A549 (cell line): ENCODE results near the gene STAM. TPM values are rescaled to one million over a fixed set of nuclear protein-coding genes. Genes with fewer than 3 reads are reported as not detected.

Experiments used
- ATAC-seq, 2 experiments: fragments of 200-7000 bp in 1 of 2; fragments of >200 bp in 1 of 2; cut with Nextera tagmentation in 1 of 2; cut with Tn5 transposase in 1 of 2; 3 replicates each; pipeline versions ENCODE4 v1.8.0 to v1.9.1; 2018 to 2020; ENCODE audit warnings: mild to moderate bottlenecking in 1 of 2, moderate library complexity in 1 of 2
- CTCF ChIA-PET: fragments of 300-600 bp; sonication (Branson Sonifier 250); formaldehyde crosslinking; extraction: SDS; loops from one replicate; lab custom pipeline; 2021; ENCODE audit warnings: antibody characterized with exemption, inconsistent platforms; lab: Yijun Ruan, JAX
- POLR2A ChIA-PET: fragments of 350-600 bp; formaldehyde crosslinking; extraction: SDS; loops from one replicate; lab custom pipeline; 2021; ENCODE audit warnings: antibody characterized with exemption, inconsistent platforms; lab: Yijun Ruan, JAX
- DNase-seq, 2 experiments: peaks; one replicate each; pipeline versions ENCODE4 v3.0.0 to v3.0.0-alpha.2; 2011 to 2016; ENCODE audit warnings: low read depth in 1 of 2, low spot score in 1 of 2
- FAIRE-seq: peaks from 2 replicates; lab custom pipeline; 2011; peaks lifted over from hg19 to GRCh38; lab: Jason Lieb, UNC
- H3K27ac ChIP-seq, 2 experiments: fragments of >200 bp; sonication (Bioruptor Twin); formaldehyde crosslinking; 3 replicates each; pipeline ENCODE4 v1.5.1; 2016 to 2017
- H3K4me1 ChIP-seq: fragments of >200 bp; sonication (Bioruptor Twin); formaldehyde crosslinking; 3 replicates; pipeline ENCODE4 v1.6.1; 2016
- H3K4me2 ChIP-seq: fragments of >200 bp; sonication (Bioruptor Twin); formaldehyde crosslinking; 3 replicates; pipeline ENCODE4 v1.6.1; 2016
- H3K4me3 ChIP-seq: fragments of >200 bp; sonication (Bioruptor Twin); formaldehyde crosslinking; 3 replicates; pipeline ENCODE4 v1.5.1; 2016
- H3K9me3 ChIP-seq: fragments of >200 bp; sonication (Bioruptor Twin); formaldehyde crosslinking; 3 replicates; pipeline ENCODE4 v1.6.1; 2016
- BHLHE40 ChIP-seq: IDR thresholded peaks from 2 replicates; pipeline ENCODE4 v1.6.1; 2012; ENCODE audit warnings: low read depth, low read length, inconsistent platforms
- CBX8 ChIP-seq: fragments of 200-600 bp; sonication (generic); IDR thresholded peaks from 2 replicates; pipeline ENCODE4 v1.6.1; 2016
- CHD2 ChIP-seq: fragments of 150-350 bp; IDR thresholded peaks from 2 replicates; pipeline ENCODE4 v1.6.1; 2014; ENCODE audit warnings: low read length; ENCODE audit not compliant: partially characterized antibody
- CHD4 ChIP-seq: fragments of 200-600 bp; sonication (generic); IDR thresholded peaks from 2 replicates; pipeline ENCODE4 v1.6.1; 2016; ENCODE audit warnings: antibody characterized with exemption, mild to moderate bottlenecking, borderline replicate concordance
- GATA3 ChIP-seq: IDR thresholded peaks from 2 replicates; pipeline ENCODE4 v1.6.1; 2012; ENCODE audit warnings: borderline replicate concordance
- HEYL ChIP-seq: fragments of 250-450 bp; sonication (Bioruptor Pico); IDR thresholded peaks from 2 replicates; pipeline ENCODE4 v1.8.0; 2021; ENCODE audit warnings: mild to moderate bottlenecking, moderate library complexity
- HOXB13 ChIP-seq: fragments of 250-450 bp; sonication (Bioruptor Pico); IDR thresholded peaks from 2 replicates; pipeline ENCODE4 v1.5.0; 2020; ENCODE audit warnings: low read depth, mild to moderate bottlenecking, moderate library complexity
- KDM1A ChIP-seq: fragments of 200-600 bp; sonication (generic); IDR thresholded peaks from 2 replicates; pipeline ENCODE4 v1.6.1; 2016; ENCODE audit warnings: low read depth, mild to moderate bottlenecking
- KDM5A ChIP-seq: fragments of 200-600 bp; sonication (generic); IDR thresholded peaks from 2 replicates; pipeline ENCODE4 v1.6.1; 2016; ENCODE audit warnings: antibody characterized with exemption, mild to moderate bottlenecking
- MYC ChIP-seq: IDR thresholded peaks from 2 replicates; pipeline ENCODE4 v1.6.1; 2012; ENCODE audit warnings: mild to moderate bottlenecking, inconsistent platforms, low read length, improper control_type of control experiment, borderline replicate concordance
- NPAS2 ChIP-seq: fragments of 250-450 bp; sonication (Bioruptor Pico); IDR thresholded peaks from 2 replicates; pipeline ENCODE4 v1.8.0; 2022; ENCODE audit warnings: mild to moderate bottlenecking, moderate library complexity, borderline replicate concordance
- NR3C1 ChIP-seq: fragments of >200 bp; sonication (Bioruptor Twin); formaldehyde crosslinking; IDR thresholded peaks from 3 replicates; pipeline ENCODE4 v1.6.1; 2017
- POLR2A ChIP-seq: IDR thresholded peaks from 2 replicates; pipeline ENCODE4 v1.6.1; 2012; ENCODE audit warnings: mild to moderate bottlenecking, low read length
- POLR2AphosphoS2 ChIP-seq: conservative IDR thresholded peaks from 2 replicates; pipeline ENCODE4 v1.6.1; 2012; ENCODE audit warnings: low read length, improper control_type of control experiment, inconsistent platforms
- RAD21 ChIP-seq, 2 experiments: fragments of >200 bp in 1 of 2; sonication (Bioruptor Twin) in 1 of 2; formaldehyde crosslinking in 1 of 2; IDR thresholded peaks in 1 of 2; conservative IDR thresholded peaks in 1 of 2; 2 replicates in 1 of 2; 3 replicates in 1 of 2; pipeline ENCODE4 v1.6.1; 2012 to 2018; ENCODE audit warnings: inconsistent platforms in 1 of 2
- SREBF2 ChIP-seq: fragments of 450-650 bp; IDR thresholded peaks from 2 replicates; pipeline ENCODE4 v1.6.1; 2014; ENCODE audit warnings: mild to moderate bottlenecking, moderate library complexity
- TP53 ChIP-seq: fragments of 250-450 bp; sonication (Bioruptor Pico); IDR thresholded peaks from 2 replicates; pipeline ENCODE4 v1.5.0; 2021; ENCODE audit warnings: mild to moderate bottlenecking, moderate library complexity
- ZFP36 ChIP-seq: fragments of 450-650 bp; IDR thresholded peaks from 2 replicates; pipeline ENCODE4 v1.6.1; 2014; ENCODE audit warnings: borderline replicate concordance; ENCODE audit not compliant: partially characterized antibody
- WGBS: methylation state at CpG from one replicate; pipeline ENCODE4 v1.1.6; 2017; ENCODE audit errors: missing lambda C conversion rate; 5-methylcytosine and 5-hydroxymethylcytosine counted together
- polyA plus RNA-seq, 4 experiments: library from polyadenylated mRNA; depleted of rRNA in 3 of 4; stranded (reverse); fragments of >200 nt; fragmentation: RNase III in 1 of 4; extraction: RNeasy Plus Mini Kit Qiagen cat#74134 plus additional on column Dnase treatment in 1 of 4; gene quantifications; 2 replicates in 3 of 4; 3 replicates in 1 of 4; pipeline ENCODE4 v1.2.3, GENCODE V29; 2011 to 2017
- TF ChIP-seq, protein P1 (sequence below): fragments of >200 bp; sonication (Bioruptor Twin); formaldehyde crosslinking; IDR thresholded peaks from 3 replicates; pipeline ENCODE4 v1.5.1; 2016
- TF ChIP-seq, protein P2 (sequence below): fragments of >200 bp; sonication (Bioruptor Twin); formaldehyde crosslinking; IDR thresholded peaks from 3 replicates; pipeline ENCODE4 v1.6.1; 2016
- TF ChIP-seq, protein P3 (sequence below): fragments of 150-350 bp; IDR thresholded peaks from 2 replicates; pipeline ENCODE4 v1.6.1; 2014; ENCODE audit warnings: low read depth, mild to moderate bottlenecking, low read length
- TF ChIP-seq, protein P4 (sequence below): IDR thresholded peaks from 2 replicates; pipeline ENCODE4 v1.6.1; 2012
- TF ChIP-seq, protein P5 (sequence below): IDR thresholded peaks from 2 replicates; pipeline ENCODE4 v1.6.1; 2012
- TF ChIP-seq, protein P6 (sequence below): fragments of 250-450 bp; sonication (Bioruptor Pico); IDR thresholded peaks from 2 replicates; pipeline ENCODE4 v1.5.0; 2020; ENCODE audit warnings: low read depth, mild to moderate bottlenecking, moderate library complexity
- TF ChIP-seq, protein P7 (sequence below): fragments of 450-650 bp; IDR thresholded peaks from 2 replicates; pipeline ENCODE4 v1.6.1; 2014; ENCODE audit warnings: antibody characterized with exemption

STAM gene
- polyA plus RNA-seq, 2 of the 4 experiments (the other 2 are of a cell fraction), result 24.4 to 51.7 TPM

DNA sequence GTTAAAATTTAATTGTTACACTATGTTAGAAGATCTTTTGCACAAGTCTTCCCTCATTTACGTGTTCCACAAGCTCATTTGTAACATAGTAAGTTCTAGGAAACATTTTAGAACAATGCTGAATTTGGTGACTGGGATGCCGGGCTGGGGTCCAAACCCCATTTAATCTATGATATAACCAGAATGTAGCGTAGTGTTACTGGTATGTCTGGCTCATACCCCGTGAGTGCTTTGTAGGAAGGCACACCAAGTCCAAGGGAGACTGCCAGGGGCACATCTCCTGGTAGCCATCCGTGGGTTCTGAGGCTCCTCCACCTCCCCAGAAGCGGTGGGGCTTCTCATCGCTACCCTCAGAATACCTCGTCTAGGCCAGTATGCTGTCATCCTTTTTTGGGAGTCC lies 86.7 kb downstream of the STAM start (continued):
- TF ChIP-seq, protein P1, sequence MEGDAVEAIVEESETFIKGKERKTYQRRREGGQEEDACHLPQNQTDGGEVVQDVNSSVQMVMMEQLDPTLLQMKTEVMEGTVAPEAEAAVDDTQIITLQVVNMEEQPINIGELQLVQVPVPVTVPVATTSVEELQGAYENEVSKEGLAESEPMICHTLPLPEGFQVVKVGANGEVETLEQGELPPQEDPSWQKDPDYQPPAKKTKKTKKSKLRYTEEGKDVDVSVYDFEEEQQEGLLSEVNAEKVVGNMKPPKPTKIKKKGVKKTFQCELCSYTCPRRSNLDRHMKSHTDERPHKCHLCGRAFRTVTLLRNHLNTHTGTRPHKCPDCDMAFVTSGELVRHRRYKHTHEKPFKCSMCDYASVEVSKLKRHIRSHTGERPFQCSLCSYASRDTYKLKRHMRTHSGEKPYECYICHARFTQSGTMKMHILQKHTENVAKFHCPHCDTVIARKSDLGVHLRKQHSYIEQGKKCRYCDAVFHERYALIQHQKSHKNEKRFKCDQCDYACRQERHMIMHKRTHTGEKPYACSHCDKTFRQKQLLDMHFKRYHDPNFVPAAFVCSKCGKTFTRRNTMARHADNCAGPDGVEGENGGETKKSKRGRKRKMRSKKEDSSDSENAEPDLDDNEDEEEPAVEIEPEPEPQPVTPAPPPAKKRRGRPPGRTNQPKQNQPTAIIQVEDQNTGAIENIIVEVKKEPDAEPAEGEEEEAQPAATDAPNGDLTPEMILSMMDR, result no peak

DNA sequence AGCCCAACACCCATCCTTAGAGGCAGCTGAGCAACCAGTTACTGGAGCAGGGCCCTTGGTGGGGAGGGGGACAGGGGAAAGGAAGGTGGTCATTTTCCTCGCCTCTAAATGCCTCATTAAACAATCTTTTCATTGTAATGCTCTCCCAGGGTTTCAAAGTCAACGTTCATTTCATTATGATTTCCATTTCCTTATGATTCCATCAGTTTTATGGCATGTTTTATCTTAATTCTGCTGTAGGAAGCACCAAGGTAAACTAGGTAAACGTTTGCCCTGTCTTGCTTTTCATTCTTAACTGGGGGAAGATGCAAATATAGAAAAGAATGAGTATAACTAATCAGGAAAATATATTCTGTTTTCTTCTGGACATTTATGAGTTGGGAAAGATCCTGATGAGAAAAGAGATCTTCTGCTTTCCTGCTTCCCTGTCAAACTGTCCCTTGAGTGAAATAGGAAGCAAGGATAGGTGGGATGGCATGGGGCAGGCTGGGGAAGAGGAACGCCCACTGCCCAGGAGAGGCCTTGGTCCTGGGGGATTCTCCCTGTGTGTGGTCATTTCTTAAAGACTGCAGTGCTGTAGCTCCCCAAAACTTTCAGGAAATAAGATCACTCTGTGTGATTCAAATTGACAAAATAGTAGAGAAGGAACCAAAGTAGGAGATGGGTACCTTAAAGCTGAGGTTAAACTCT lies 87.5 kb downstream of the STAM start:
- WGBS, result 69% methylated on average over 4 of the region's 4 CpGs
- Histone ChIP-seq H3K4me3 (no peak overlapping the region), H3K4me2 (no peak overlapping the region), H3K4me1 (no peaks in the 10 kb centered on the region), H3K9me3 (no peaks in the 10 kb centered on the region), H3K27ac (no peak overlapping the region)
- ATAC-seq (no peak), FAIRE-seq (no peak), DNase-seq (no peak)
- CTCF ChIA-PET, result interaction anchor here (1.3 kb wide), 1 partner anchor 14 kb away, joined by 3 read pairs; no protein-coding TSS in a partner anchor
- POLR2A ChIA-PET, result no interaction called here
- TF ChIP-seq, protein P2, sequence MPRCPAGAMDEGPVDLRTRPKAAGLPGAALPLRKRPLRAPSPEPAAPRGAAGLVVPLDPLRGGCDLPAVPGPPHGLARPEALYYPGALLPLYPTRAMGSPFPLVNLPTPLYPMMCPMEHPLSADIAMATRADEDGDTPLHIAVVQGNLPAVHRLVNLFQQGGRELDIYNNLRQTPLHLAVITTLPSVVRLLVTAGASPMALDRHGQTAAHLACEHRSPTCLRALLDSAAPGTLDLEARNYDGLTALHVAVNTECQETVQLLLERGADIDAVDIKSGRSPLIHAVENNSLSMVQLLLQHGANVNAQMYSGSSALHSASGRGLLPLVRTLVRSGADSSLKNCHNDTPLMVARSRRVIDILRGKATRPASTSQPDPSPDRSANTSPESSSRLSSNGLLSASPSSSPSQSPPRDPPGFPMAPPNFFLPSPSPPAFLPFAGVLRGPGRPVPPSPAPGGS, result no peak
- TF ChIP-seq CHD4 (no peak), RAD21 (conservative IDR thresholded peaks at IDR 0.05 in 1 of 2, IDR thresholded peaks at IDR 0.05 in 1 of 2) (no peak), NPAS2 (CRISPR knock-in tag) (no peak), HOXB13 (CRISPR knock-in tag) (no peak), POLR2A (no peak), SREBF2 (no peak), NR3C1 (no peak), HEYL (CRISPR knock-in tag) (no peak), MYC (no peak)
- TF ChIP-seq, protein P3, sequence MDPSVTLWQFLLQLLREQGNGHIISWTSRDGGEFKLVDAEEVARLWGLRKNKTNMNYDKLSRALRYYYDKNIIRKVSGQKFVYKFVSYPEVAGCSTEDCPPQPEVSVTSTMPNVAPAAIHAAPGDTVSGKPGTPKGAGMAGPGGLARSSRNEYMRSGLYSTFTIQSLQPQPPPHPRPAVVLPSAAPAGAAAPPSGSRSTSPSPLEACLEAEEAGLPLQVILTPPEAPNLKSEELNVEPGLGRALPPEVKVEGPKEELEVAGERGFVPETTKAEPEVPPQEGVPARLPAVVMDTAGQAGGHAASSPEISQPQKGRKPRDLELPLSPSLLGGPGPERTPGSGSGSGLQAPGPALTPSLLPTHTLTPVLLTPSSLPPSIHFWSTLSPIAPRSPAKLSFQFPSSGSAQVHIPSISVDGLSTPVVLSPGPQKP, result no peak
- TF ChIP-seq, protein P4, sequence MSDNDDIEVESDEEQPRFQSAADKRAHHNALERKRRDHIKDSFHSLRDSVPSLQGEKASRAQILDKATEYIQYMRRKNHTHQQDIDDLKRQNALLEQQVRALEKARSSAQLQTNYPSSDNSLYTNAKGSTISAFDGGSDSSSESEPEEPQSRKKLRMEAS, result no peak
- TF ChIP-seq, protein P5, sequence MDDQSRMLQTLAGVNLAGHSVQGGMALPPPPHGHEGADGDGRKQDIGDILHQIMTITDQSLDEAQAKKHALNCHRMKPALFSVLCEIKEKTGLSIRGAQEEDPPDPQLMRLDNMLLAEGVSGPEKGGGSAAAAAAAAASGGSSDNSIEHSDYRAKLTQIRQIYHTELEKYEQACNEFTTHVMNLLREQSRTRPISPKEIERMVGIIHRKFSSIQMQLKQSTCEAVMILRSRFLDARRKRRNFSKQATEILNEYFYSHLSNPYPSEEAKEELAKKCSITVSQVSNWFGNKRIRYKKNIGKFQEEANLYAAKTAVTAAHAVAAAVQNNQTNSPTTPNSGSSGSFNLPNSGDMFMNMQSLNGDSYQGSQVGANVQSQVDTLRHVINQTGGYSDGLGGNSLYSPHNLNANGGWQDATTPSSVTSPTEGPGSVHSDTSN, result no peak

DNA sequence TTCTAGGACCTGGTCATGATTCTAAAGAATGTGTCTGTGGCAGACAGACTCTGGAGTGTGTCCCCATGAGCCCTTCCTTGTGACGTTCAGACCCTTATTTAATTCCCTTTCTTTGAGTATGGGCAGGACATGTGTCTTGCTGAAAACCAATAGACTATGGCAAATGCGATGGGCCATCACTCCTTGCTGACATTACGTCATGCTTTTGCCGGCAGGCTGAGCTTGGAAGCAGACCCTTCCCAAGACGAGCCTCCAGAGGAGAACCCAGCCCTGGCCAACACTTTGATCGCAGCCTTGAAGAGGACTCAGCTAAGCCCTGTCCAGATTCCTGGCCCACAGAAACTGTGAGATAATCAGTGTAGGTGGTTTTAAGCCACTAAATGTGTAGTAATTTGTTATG lies 89.7 kb downstream of the STAM start:
- 91% methylated on average over 6 of the region's 6 CpGs for WGBS
- TF ChIP-seq, protein P6, sequence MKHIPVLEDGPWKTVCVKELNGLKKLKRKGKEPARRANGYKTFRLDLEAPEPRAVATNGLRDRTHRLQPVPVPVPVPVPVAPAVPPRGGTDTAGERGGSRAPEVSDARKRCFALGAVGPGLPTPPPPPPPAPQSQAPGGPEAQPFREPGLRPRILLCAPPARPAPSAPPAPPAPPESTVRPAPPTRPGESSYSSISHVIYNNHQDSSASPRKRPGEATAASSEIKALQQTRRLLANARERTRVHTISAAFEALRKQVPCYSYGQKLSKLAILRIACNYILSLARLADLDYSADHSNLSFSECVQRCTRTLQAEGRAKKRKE (CRISPR knock-in tag), result no peak
- TF ChIP-seq TP53 (no peak), CHD4 (no peak), KDM1A (no peak), HEYL (CRISPR knock-in tag) (no peak), ZFP36 (no peak), BHLHE40 (no peak), CHD2 (no peak), GATA3 (no peak), SREBF2 (no peak), POLR2AphosphoS2 (no peak), RAD21 (conservative IDR thresholded peaks at IDR 0.05 in 1 of 2, IDR thresholded peaks at IDR 0.05 in 1 of 2) (no peak), CBX8 (no peak), KDM5A (no peak)
- TF ChIP-seq, protein P7, sequence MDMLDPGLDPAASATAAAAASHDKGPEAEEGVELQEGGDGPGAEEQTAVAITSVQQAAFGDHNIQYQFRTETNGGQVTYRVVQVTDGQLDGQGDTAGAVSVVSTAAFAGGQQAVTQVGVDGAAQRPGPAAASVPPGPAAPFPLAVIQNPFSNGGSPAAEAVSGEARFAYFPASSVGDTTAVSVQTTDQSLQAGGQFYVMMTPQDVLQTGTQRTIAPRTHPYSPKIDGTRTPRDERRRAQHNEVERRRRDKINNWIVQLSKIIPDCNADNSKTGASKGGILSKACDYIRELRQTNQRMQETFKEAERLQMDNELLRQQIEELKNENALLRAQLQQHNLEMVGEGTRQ, result no peak

More for the DNA sequence above, 89.7 kb downstream of the STAM start:
- no peak for ATAC-seq
- Histone ChIP-seq H3K4me1 (0 out of 3 replicates have a peak, but pooled peaks cover 3% of the 10 kb centered on the region), H3K4me3 (no peak overlapping the region), H3K27ac (no peak overlapping the region), H3K9me3 (no peaks in the 10 kb centered on the region), H3K4me2 (no peak overlapping the region)
- ChIA-PET POLR2A (no interaction called here), CTCF (interaction anchor here (0.6 kb wide), 1 partner anchor 114 kb away, joined by 5 read pairs; no protein-coding TSS in a partner anchor)
- no peak for FAIRE-seq
- no peak for DNase-seq
